Measurements from ENCODE around the gene AFF4.
A peak's percentile ranks its signal among the peaks of the same experiment; 100 is the strongest.

The AFF4 gene

GRCh38 chr5:132850066-132850465, 113.4 kb downstream of the AFF4 start:
- ATAC-seq: no peak

GRCh38 chr5:132849347-132849746, 114.1 kb downstream of the AFF4 start:
- ATAC-seq: no peak

DNA sequence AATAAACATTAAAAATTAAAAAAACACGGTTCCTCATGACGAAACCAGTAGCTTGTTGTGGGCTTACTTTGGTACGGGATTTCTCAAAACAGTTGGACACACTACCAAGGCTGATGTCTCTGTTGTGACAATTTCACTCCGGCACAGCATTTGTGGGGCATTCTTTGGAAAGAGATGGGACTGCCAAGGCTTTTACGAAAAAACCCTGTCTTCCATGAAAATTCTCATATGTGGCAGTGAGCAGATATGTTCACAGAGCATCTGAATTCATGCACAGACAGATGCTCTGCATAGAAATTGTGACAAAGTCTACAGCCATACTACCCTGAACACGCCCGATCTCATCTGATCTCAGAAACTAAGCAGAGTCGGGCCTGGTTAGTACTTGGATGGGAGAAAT, 115.2 kb downstream of the AFF4 start:
- no peak for ATAC-seq

DNA sequence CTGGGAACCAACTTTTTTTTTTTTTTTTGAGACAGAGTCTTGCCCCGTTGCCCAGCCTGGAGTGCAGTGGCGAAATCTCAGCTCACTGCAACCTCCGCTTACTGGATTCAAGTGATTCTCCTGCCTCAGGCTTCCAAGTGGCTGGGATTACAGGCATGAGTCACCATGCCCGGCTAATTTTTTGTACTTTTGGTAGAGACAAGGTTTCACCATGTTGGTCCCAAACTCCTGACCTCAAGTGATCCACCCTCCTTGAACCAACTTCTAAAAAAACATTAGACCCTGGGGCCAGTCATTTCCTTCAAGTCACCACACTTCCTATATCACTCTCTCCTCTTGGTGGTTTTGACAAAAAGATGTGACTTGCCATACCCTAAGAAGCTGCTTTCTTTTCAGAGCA, 122.1 kb downstream of the AFF4 start:
- no peak for ATAC-seq

- no peak for ATAC-seq
Observed at GRCh38 chr5:132840896-132841295, 122.5 kb downstream of the AFF4 start.

DNA sequence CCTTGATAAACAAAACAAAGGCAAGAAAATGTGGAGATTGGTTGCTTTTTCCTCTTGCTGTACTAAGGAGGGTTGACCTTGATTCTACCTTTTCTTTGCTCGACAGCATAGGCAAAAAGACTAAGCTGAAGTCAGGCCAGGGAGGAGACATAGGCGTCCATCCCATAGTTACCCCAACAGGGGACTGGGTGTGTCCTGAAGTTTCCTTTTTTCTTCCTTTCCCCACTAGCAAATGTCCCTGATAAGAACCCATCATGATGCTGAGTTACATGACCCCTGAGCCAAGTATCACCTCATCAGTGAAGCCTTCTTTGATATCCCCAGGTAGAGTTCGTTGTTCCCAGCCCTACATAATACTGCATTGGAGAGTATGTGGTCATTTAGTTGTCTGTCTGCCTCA, 123.1 kb downstream of the AFF4 start:
- no peak for ATAC-seq

DNA sequence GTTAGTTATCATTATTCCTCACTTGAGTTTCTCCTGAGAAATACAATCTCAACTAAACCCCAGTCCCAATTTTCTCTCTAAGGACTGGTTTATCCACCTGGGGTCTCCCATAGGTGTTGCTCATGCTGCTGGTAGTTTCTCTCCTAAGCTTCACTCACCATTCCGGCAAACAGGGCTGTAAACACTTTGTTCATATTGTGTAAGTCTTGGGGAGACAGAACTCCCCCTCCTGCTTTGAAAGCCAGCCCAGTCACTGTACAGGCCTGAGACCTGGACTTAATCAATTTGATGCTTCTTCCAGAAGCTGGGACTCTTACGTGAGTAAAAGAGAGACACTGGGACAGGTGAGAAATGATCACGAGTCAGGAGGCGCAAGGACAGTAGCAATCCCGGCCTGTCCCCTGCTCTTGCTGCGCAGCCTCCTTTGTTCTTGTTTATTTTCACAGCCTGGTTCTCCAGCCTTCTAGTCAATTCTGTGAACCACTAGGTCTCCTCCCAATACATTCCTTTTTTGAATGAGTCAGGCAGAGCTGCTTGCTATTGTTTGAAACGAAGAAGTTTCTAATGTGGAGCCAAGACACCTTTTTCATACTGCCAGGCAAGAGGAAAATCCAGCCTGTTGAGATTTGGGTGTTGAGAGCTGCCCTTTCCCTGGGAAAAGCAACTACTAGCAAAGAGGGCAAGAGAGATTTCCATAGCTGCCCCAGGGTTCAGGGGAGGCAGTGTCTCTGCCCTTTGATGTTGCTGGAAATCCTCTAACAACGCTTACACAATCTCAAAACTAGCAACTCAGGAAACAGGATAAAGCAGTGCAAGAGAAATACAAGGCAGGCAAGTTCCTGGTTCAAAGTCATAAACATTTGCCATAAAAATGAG, 123.8 kb downstream of the AFF4 start:
- ATAC-seq: no peak

DNA sequence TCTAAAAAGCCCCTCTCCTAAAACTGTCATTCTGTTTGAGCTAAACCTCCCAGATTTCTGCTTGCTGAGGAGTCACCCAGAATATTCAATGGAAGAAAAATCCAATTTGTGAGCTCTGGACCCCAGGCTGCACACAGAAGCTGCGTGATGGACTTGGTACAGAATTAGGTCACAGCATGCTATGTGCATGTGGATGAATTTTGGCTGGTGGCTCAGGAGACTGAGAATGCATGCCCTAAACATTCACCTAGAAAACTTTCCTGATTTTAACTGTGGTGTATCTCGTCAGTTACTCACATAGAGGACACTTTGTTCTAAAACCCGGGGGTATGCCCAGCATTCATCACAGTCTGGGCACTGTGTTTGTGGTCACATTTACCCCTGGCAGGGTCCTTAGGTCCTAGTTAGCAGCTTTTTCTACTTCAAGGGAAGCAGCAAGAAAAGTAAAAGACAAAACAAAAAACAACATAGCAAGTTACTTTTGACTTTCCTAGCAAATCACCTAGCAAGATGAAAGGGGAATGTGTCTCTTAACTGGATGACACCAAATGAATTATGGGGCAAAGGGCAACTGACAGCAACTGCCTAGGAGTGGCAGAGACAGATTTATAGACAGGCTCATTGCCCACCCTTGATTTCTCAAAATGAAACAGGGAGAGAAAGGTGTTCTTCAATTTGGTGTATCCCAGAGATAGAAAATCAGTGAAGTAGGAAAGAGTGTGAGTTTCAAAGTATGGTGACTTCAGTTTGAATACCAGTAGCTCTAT, 124.7 kb downstream of the AFF4 start:
- no peak for ATAC-seq

DNA sequence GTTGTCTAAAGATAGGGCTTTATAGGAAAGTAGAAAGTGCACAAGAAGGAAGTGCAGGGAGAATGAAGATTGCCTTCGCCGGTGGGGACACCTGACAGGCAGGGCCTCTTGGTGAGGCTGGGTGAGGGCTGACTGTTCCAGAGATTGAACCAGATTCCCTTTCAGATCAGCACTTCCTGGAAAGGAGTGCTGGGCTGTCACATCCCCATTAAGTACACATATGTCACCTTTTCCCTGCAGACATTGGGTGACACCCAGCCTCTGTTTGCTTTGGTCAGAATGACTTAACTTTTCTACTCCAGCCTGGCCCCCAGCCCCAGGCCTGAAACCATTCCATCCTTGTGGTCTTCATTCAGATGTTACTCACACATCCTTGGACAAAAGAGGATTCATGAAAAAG, 125.6 kb downstream of the AFF4 start:
- ATAC-seq: no peak

DNA sequence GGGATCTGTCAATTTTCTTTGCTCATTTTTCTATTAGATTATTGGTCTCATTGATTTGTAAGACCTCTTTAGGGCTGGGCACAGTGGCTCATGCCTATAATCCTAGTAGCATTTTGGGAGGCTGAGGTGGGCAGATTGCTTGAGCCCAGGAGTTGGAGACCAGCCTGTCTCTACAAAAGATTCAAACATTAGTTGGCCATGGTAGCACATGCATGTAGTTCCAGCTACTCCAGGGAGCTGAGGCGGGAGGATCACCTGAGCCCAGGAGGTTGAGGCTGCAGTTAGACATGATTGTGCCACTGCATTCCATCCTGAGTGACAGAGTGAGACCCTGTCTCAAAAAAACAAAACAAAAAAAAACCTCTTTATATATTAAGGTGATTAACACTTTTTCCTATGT, 126.6 kb downstream of the AFF4 start:
- no peak for ATAC-seq

GRCh38 chr5:132834057-132834456, 129.4 kb downstream of the AFF4 start:
- ATAC-seq: no peak

GRCh38 chr5:132832612-132833011, 130.8 kb downstream of the AFF4 start:
- ATAC-seq: no peak

DNA sequence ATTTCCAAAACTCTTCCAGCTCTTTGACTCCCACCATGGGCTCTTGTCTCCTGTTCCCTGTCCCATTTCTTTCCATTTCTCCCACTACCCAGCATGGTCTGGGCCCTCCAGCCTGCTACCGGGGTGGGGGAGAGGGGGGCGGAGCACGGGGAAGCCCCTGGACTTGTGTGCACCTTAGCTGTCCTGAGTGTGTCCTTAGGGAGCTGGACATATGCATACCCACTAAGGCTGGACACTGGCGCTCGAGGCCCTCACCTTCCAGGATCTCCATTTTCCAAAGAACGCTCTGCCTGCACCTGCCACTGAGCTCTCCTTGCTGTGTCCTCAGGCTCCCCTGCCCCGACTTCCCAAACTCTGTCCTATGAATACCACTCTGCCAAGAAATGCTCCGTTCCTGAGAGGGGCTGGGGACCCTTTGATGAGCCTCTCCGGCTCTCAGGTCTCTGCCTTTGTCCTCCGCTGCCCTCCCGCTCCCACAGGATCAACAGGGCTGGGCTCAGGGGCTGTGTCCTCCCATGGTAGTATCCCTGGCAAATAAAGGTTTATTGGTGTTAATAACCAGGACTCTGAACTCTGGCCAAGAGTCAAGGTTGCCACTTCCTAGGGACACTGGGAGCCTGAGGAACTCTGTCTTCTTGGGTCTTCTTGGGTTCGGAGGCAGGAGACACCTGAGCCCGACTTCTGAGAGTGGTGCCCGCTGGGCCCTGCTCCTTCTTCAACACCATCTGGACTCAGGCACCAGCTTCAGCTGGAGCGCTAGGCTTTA, 132.2 kb downstream of the AFF4 start:
- no peak for ATAC-seq

DNA sequence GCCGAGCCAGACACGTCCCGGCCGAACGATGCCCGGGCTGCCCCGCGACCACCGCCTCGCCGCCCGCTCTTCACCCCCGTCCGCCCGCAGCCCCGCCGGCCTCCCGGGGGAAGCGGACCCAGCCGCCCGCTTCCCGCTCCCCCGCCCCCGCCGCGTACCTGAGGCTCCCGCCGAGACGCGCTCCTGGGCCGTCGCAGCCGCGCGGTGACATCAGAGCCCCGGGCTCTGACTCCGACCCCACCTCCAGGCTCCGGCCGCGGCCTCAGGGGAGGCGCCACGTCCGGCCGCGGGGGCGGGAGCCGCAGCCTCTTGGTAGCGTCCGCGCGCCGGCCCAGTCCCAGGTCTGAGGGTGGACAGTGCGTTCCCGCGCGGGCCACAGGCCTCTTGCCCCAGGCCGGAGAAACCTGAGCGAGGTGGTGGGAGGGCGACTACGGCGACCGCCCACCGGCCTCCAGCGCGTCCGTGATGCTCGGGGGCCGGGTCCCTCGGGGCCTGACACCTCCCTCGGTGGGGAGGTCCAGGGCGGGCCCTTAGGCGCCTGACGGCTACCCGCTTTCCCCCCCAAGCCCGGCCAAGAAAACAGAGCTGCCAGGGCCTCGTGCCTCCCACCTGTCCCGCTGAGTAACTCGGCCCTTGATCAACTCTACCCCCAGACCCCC, 132.9 kb downstream of the AFF4 start, which contains the start of gene SHROOM1:
Gene SHROOM1, minus strand, starts transcription at position 212 of the 659 bp plus-strand sequence. CDS start 4,507 bp downstream, outside the sequence.
- peak; percentile 14 to 27 for ATAC-seq

- ATAC-seq: peak; percentile 91 to 92
Observed at GRCh38 chr5:132829742-132830435, 133.5 kb downstream of the AFF4 start.

DNA sequence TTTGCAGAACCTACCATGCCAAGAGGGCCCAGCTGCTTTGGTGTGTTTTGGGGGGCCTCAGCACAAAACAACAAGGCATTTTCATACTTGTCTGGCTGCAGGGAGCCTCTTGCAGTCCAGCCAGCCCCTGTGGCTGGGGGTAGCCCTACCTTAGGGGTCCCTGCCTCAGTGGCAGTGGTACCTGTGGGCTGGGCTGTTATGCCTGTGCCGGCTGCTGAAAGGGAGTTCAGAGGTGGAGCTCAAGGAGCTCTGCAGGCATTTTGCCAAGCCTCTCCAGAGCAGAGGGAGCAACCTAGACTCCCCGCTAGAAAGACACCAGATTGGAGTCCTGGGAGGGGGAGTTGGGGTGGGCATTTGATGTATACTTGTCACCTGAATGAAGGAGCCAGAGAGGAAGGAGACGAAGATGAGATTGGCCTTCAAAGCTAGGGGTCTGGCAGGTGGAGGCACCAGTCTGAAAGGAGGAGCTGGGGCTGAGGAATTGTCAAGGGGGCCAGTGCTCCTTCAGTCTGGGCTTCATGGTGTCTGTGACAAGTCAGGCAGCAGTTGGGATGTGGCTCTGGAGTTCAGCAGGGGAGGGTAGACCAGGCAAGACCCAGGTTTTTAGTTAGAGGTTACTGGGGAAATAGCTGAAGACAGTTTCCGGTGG, 134.5 kb downstream of the AFF4 start:
- ATAC-seq: no peak

DNA sequence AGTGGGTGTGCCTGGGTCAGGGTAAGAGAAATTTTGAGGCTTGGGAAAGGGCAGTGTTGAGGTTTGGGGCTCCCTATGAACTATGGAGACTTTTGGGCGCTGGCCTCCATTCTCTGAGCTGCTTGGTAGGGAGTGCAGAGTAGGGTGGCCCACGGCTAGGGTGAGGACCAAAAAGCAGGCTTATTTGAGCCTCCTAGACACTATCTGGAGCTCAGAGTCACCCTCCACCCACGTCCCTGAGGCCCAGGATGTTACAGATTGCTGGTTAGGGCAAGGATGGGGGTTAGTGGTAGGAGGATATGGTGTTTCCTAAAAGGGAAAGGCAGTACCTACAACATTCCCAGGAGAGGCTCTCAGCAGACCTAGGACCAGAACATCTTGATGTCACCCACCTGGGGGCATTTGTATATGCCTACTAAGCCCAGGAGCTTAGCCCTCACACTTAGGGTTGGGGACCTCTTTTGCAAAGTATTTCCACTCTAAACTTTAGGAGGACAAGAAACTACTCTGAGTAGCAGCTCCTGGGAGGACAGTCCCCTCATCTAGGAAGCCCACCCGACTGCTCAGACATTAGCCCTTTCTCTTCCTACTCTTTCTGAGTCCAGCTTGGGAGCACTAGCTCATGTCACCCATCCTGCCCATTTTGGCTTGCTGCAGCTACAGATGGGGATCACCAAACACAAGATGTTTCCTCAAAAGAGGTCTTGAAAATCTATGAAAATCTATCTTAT, 135.3 kb downstream of the AFF4 start:
- no peak for ATAC-seq

- ATAC-seq: no peak
Observed at GRCh38 chr5:132826424-132827082, 136.9 kb downstream of the AFF4 start.

DNA sequence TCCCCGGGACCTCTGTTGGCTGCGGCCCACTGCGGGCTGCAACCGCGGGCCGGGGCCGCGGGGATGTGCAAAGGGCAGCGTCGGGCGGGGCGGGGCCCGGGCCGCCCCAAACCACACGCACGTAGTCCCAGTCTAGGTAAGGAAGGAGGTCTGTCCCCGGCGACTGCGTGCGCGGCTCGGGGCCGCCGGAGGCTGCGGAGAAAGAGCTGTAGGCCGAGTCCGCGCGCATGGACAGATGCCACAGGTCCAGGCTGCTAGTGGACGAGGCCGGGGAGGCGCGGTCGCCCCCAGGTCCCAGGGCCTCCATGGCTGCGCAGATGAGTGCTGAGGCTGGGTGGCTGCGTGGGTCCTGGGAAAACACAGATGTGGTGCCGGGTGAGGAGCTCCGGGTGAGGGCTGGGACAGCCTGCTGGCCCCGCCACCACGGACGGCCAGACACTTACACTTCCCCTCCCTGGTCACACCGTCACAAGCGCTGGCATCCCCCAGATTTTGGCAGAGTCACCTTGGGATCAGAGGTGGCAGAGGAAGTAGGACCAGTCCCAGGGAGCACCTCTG, 137.5 kb downstream of the AFF4 start:
- no peak for ATAC-seq
